Measurements from ENCODE around the gene RASSF10. TPM values are rescaled to one million over a fixed set of nuclear protein-coding genes. Genes with fewer than 3 reads are reported as not detected.

Gene RASSF10
- not detected for polyA plus RNA-seq (2012; ENCODE audit: insufficient read depth, insufficient read length, low read depth)

GRCh38 chr11:13008625-13009475, at the start of gene RASSF10:
RASSF10 (plus strand) TSS chr11:13009316; CDS start chr11:13009577, 261 bp downstream.
- H3K27me3 ChIP-seq = peaks cover 38% of the 10 kb centered on the region
- H3K4me3 ChIP-seq (ENCODE audit: low read depth, low read length) = peak within 1 kb of the TSS; percentile 47
- no peaks in the 10 kb centered on the region for H3K4me1 ChIP-seq
- no peak for TF ChIP-seq CTCF (IDR thresholded peaks at IDR 0.05; ENCODE audit: low read depth, low read length)
- no peaks in the 10 kb centered on the region for H3K9me3 ChIP-seq
- H3K36me3 ChIP-seq = no peaks in the 10 kb centered on the region
- peak; percentile 77 for DNase-seq

GRCh38 chr11:12961615-12962014, 47.5 kb upstream of the RASSF10 start:
- Histone ChIP-seq H3K4me1 (no peaks in the 10 kb centered on the region), H3K4me3 (ENCODE audit: low read depth, low read length) (no peak overlapping the region), H3K27me3 (no peaks in the 10 kb centered on the region), H3K9me3 (no peaks in the 10 kb centered on the region), H3K36me3 (no peaks in the 10 kb centered on the region)
- no peak for DNase-seq
- 0 out of 2 replicates have a peak, but pooled peaks have one; percentile 15 for TF ChIP-seq CTCF (IDR thresholded peaks at IDR 0.05; ENCODE audit: low read depth, low read length)

- no peaks in the 10 kb centered on the region for H3K9me3 ChIP-seq
- no peak for TF ChIP-seq CTCF (IDR thresholded peaks at IDR 0.05; ENCODE audit: low read depth, low read length)
- H3K4me3 ChIP-seq (ENCODE audit: low read depth, low read length) = no peak overlapping the region
- DNase-seq = no peak
- no peaks in the 10 kb centered on the region for H3K4me1 ChIP-seq
- no peaks in the 10 kb centered on the region for H3K27me3 ChIP-seq
- H3K36me3 ChIP-seq = no peaks in the 10 kb centered on the region
These were observed 46.8 kb upstream of the RASSF10 start for GRCh38 chr11:12962306-12962705.

- Histone ChIP-seq H3K36me3 (no peaks in the 10 kb centered on the region), H3K4me1 (no peaks in the 10 kb centered on the region)
- TF ChIP-seq CTCF (IDR thresholded peaks at IDR 0.05; ENCODE audit: low read depth, low read length) = no peak
These were observed 46.1 kb upstream of the RASSF10 start for GRCh38 chr11:12963051-12963450.

GRCh38 chr11:12963792-12964536, 45.2 kb upstream of the RASSF10 start:
- no peaks in the 10 kb centered on the region for H3K9me3 ChIP-seq
- no peaks in the 10 kb centered on the region for H3K4me1 ChIP-seq
- no peaks in the 10 kb centered on the region for H3K27me3 ChIP-seq
- H3K4me3 ChIP-seq (ENCODE audit: low read depth, low read length) = no peak overlapping the region
- peak; percentile 67 for DNase-seq
- no peaks in the 10 kb centered on the region for H3K36me3 ChIP-seq
- TF ChIP-seq CTCF (IDR thresholded peaks at IDR 0.05; ENCODE audit: low read depth, low read length) = peak; percentile 78

More at GRCh38 chr11:12963051-12963450, 46.1 kb upstream of the RASSF10 start:
- H3K27me3 ChIP-seq = no peaks in the 10 kb centered on the region
- H3K9me3 ChIP-seq = no peaks in the 10 kb centered on the region
- no peak overlapping the region for H3K4me3 ChIP-seq (ENCODE audit: low read depth, low read length)
- DNase-seq = no peak

Measured in BE2C (cell line).